ENCODE data around the gene TIMP3.

- TF ChIP-seq, protein P1, sequence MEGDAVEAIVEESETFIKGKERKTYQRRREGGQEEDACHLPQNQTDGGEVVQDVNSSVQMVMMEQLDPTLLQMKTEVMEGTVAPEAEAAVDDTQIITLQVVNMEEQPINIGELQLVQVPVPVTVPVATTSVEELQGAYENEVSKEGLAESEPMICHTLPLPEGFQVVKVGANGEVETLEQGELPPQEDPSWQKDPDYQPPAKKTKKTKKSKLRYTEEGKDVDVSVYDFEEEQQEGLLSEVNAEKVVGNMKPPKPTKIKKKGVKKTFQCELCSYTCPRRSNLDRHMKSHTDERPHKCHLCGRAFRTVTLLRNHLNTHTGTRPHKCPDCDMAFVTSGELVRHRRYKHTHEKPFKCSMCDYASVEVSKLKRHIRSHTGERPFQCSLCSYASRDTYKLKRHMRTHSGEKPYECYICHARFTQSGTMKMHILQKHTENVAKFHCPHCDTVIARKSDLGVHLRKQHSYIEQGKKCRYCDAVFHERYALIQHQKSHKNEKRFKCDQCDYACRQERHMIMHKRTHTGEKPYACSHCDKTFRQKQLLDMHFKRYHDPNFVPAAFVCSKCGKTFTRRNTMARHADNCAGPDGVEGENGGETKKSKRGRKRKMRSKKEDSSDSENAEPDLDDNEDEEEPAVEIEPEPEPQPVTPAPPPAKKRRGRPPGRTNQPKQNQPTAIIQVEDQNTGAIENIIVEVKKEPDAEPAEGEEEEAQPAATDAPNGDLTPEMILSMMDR (IDR thresholded peaks at IDR 0.05) = no peak
- no peak for TF ChIP-seq POLR2A (IDR thresholded peaks at IDR 0.05)
Observed at GRCh38 chr22:32877196-32877595, 75.7 kb downstream of the TIMP3 start.

Data from Peyer's patch (tissue), 4 donors.